Transverse colon (tissue), 4 donors: ENCODE data around the gene CDC40. TPM values are rescaled to one million over a fixed set of nuclear protein-coding genes. Genes with fewer than 3 reads are reported as not detected.

Experiments
- DNase-seq: peaks from one replicate; pipeline ENCODE4 v3.0.0-alpha.2; 2019
- H3K27ac ChIP-seq, 4 donors: fragments of 200-600 bp; sonication (generic); 2 replicates each; pipeline ENCODE4 v1.5.1; 2016 to 2018; ENCODE audit warnings: inconsistent platforms in 4 of 4
- H3K27me3 ChIP-seq: fragments of 200-600 bp; sonication (generic); 2 replicates; pipeline ENCODE4 v1.5.1; 2017; ENCODE audit warnings: inconsistent platforms
- H3K36me3 ChIP-seq, 4 donors: fragments of 200-600 bp; sonication (generic); 2 replicates each; pipeline ENCODE4 v1.5.1; 2017 to 2019; ENCODE audit warnings: inconsistent platforms in 4 of 4
- H3K4me1 ChIP-seq, 4 donors: fragments of 200-600 bp; sonication (generic); 2 replicates each; pipeline ENCODE4 v1.5.1; 2017 to 2020; ENCODE audit warnings: inconsistent platforms in 4 of 4
- H3K4me3 ChIP-seq, 4 donors: fragments of 200-600 bp; sonication (generic); 1 replicate in 1 of 4; 2 replicates in 3 of 4; pipeline versions ENCODE4 v1.5.1 to v1.6.1; 2017 to 2019; ENCODE audit warnings: inconsistent platforms in 4 of 4
- H3K9me3 ChIP-seq, 2 donors: fragments of 200-600 bp; sonication (generic); 2 replicates each; pipeline ENCODE4 v1.5.1; 2017 to 2019; ENCODE audit warnings: inconsistent platforms in 2 of 2
- CTCF ChIP-seq, 5 experiments: fragments of 200-600 bp in 3 of 5; fragments of 450-650 bp in 2 of 5; sonication (generic) in 3 of 5; IDR thresholded peaks; 1 replicate in 2 of 5; 2 replicates in 3 of 5; pipeline ENCODE4 v1.5.1; 2016 to 2017; ENCODE audit warnings: antibody characterized with exemption in 5 of 5, inconsistent platforms in 3 of 5, mild to moderate bottlenecking in 2 of 5, moderate library complexity in 1 of 5
- EP300 ChIP-seq: sonication (generic); formaldehyde crosslinking; IDR thresholded peaks from one replicate; pipeline ENCODE4 v1.6.1; 2017; ENCODE audit warnings: antibody characterized with exemption, low read depth
- POLR2A ChIP-seq: fragments of 450-650 bp; IDR thresholded peaks from one replicate; pipeline ENCODE4 v1.6.1; 2016; ENCODE audit warnings: antibody characterized with exemption, mild to moderate bottlenecking, moderate library complexity
- POLR2AphosphoS5 ChIP-seq, 3 donors: sonication (generic); formaldehyde crosslinking; IDR thresholded peaks; one replicate each; pipeline ENCODE4 v1.6.1; 2016; ENCODE audit warnings: antibody characterized with exemption in 3 of 3
- WGBS, 2 donors: methylation state at CpG; one replicate each; pipeline ENCODE4 v1.1.5; 2018; ENCODE audit warnings: low coverage in 1 of 2; 5-methylcytosine and 5-hydroxymethylcytosine counted together
- in situ Hi-C, 4 donors: fragments of 200-750 bp; cut with MboI; loops; one replicate each; pipeline versions ENCODE4 v1.15.0 to v1.15.1; 2017; ENCODE audit warnings: low sequenced_read_pairs in 3 of 4, low pct_ligation_motif_present in 1 of 4, low pct_unique_long_range_greater_than_20kb in 1 of 4
- intact Hi-C: fragments of 100-400 bp; cut with DNase I; formaldehyde crosslinking; loops from one replicate; pipeline ENCODE4 v1.15.1; 2023; ENCODE audit warnings: low total_unique reads
- total RNA-seq, 4 donors: library from RNA; depleted of rRNA; stranded (reverse); fragments of >200 nt; gene quantifications; one replicate each; pipeline ENCODE4 v1.1.0, GENCODE V29; 2016

Gene CDC40
- total RNA-seq, 4 donors from 2014 or later, result 5.4 to 19.8 (median 17.0) TPM

DNA sequence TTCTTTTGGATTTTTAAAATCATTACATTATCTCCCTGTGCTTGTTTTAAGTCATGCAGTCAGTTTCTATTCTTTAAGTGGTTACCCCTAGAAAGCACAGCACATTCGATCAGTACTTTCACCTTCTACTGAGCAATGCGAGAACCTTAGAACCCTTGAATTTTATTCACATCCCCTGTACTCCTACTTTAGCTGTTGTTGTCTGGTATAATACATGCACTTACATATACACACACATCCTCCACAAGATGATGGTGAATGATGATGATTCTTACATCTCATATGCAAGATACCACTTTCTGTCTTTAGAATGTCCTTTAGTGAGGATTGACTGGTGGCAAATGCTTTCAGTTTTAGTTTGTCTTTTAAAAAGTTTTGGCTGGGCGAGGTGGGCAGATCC lies 5.7 kb downstream of the CDC40 start:
- in situ Hi-C loops, result no loop called here
- DNase-seq, result no peak
- intact Hi-C loops, result no loop called here
- Histone ChIP-seq H3K4me3 (no peak overlapping the region), H3K36me3 (no peaks in the 10 kb centered on the region), H3K9me3 (no peaks in the 10 kb centered on the region), H3K27me3 (no peaks in the 10 kb centered on the region), H3K4me1 (peaks cover 10 to 44% (median 22%) of the 10 kb centered on the region in 4 donors), H3K27ac (no peak overlapping the region)
- 72 to 96% methylated on average over 2 to 3 of the region's 3 CpGs for WGBS, 2 donors
- TF ChIP-seq POLR2AphosphoS5 (IDR thresholded peaks at IDR 0.05) (no peak), EP300 (no peak), POLR2A (no peak), CTCF (IDR thresholded peaks at IDR 0.05) (no peak)

DNA sequence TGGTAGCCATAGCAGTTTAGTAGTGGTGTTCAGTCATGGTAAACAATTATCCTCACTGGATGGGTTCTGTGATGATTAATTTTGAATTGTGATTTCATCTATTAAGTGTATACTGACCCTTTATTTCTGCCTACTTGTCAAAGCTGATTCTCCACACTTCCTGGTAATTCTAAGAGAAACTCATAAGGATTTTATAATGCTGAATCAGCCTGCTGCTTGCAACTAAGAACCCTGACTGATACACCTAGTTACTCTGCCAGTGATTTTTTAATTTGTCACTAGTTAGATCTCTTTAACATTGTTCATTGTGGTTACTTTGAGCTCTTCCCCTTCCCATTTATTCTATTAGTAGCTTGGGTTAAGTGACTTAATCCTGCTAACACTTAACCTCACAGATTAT lies 8.6 kb downstream of the CDC40 start:
- no peak for DNase-seq
- peaks cover 0 to 15% (median 0%) of the 10 kb centered on the region in 4 donors for H3K4me1 ChIP-seq
- no peak for TF ChIP-seq EP300
- no peak for TF ChIP-seq POLR2AphosphoS5 (IDR thresholded peaks at IDR 0.05)
- TF ChIP-seq CTCF (IDR thresholded peaks at IDR 0.05), result no peak
- no peak for TF ChIP-seq POLR2A
- no peak overlapping the region for H3K4me3 ChIP-seq
- no peaks in the 10 kb centered on the region for H3K27me3 ChIP-seq
- in situ Hi-C loops (no loop called here), intact Hi-C loops (no loop called here)
- H3K9me3 ChIP-seq, result no peaks in the 10 kb centered on the region
- H3K36me3 ChIP-seq, result peaks cover 0 to 4% (median 1%) of the 10 kb centered on the region in 4 donors
- H3K27ac ChIP-seq, result no peak overlapping the region

DNA sequence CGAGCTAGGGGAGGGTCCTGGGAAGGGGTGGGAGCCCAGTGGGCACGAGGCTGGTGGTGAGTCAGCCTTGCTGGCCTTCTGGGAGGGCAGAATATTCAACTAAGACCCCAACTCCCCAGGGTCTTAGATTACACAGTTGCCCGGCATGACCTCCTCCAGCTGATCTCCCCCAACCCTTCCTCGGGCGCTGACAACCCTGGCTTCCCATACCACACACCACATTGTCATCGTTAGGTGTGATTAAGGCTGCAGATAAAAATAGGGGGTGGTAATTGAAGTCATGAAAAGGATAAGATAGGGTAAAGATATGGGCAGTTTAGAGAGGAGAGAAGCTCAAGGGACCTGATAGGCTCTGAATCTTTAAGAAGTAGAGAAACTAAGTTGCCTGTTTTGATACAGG lies 10.5 kb downstream of the CDC40 start:
- Histone ChIP-seq H3K27me3 (no peaks in the 10 kb centered on the region), H3K27ac (no peak overlapping the region), H3K36me3 (peaks cover 0 to 11% (median 5%) of the 10 kb centered on the region in 4 donors), H3K9me3 (no peaks in the 10 kb centered on the region), H3K4me1 (peaks cover 0 to 6% (median 0%) of the 10 kb centered on the region in 4 donors), H3K4me3 (no peak overlapping the region)
- 90% methylated on average over 6 of the region's 6 CpGs; no CpG with 5 or more reads in 1 of the 2 donors for WGBS, 2 donors
- in situ Hi-C loops, result no loop called here
- intact Hi-C loops, result loop anchor here (5.0 kb wide), 1 partner anchor 1663 kb away; no protein-coding TSS in a partner anchor
- no peak for DNase-seq
- TF ChIP-seq POLR2AphosphoS5 (IDR thresholded peaks at IDR 0.05) (no peak), CTCF (IDR thresholded peaks at IDR 0.05) (no peak), EP300 (no peak), POLR2A (no peak)

GRCh38 chr6:110191477-110191876 lies 11.2 kb downstream of the CDC40 start:
- no peak overlapping the region for H3K4me3 ChIP-seq
- TF ChIP-seq CTCF (IDR thresholded peaks at IDR 0.05), result no peak
- no peak for TF ChIP-seq POLR2A
- TF ChIP-seq EP300, result no peak
- no peak for TF ChIP-seq POLR2AphosphoS5 (IDR thresholded peaks at IDR 0.05)
- WGBS, 2 donors, result 83 to 89% methylated on average over 2 of the region's 2 CpGs
- DNase-seq, result no peak
- no peak overlapping the region for H3K27ac ChIP-seq
- no peaks in the 10 kb centered on the region for H3K27me3 ChIP-seq
- peaks cover 0 to 6% (median 0%) of the 10 kb centered on the region in 4 donors for H3K4me1 ChIP-seq
- intact Hi-C loops, result loop anchor here (5.0 kb wide), 1 partner anchor 1664 kb away; no protein-coding TSS in a partner anchor
- H3K9me3 ChIP-seq, result no peaks in the 10 kb centered on the region
- peaks cover 0 to 11% (median 5%) of the 10 kb centered on the region in 4 donors for H3K36me3 ChIP-seq
- in situ Hi-C loops, result no loop called here
